HG03175 (cell line): ENCODE results near the gene AP4E1.
"Not testable (repeated sequence)": the region's sequence is repeated elsewhere in the genome, so short reads cannot be mapped to it uniquely, and the experiment has no call there.

Experiments
- ATAC-seq: cut with Tn5 transposase; IDR thresholded peaks from one replicate; pipeline ENCODE4 v1.9.1; 2021; ENCODE audit warnings: mild to moderate bottlenecking, moderate library complexity; ENCODE audit not compliant: unreplicated experiment

The AP4E1 gene

GRCh38 chr15:51016615-51017014 lies 108.1 kb downstream of the AP4E1 start:
- ATAC-seq: no peak

GRCh38 chr15:51022206-51022605 lies 113.7 kb downstream of the AP4E1 start:
- no peak for ATAC-seq

- ATAC-seq: no peak
Observed at GRCh38 chr15:51023499-51023898, 115.0 kb downstream of the AP4E1 start.

- ATAC-seq: no peak
Observed at GRCh38 chr15:51024735-51025453, 116.4 kb downstream of the AP4E1 start.

- no peak for ATAC-seq
Observed at GRCh38 chr15:51025454-51025846, 117.0 kb downstream of the AP4E1 start.

GRCh38 chr15:51030649-51031316 lies 122.3 kb downstream of the AP4E1 start:
- ATAC-seq: no peak

GRCh38 chr15:51037474-51037873 lies 129.0 kb downstream of the AP4E1 start:
- not testable (repeated sequence) for ATAC-seq

- no peak for ATAC-seq
Observed at GRCh38 chr15:51038162-51038973, 129.9 kb downstream of the AP4E1 start.

GRCh38 chr15:51038974-51039319 lies 130.5 kb downstream of the AP4E1 start:
- no peak for ATAC-seq

GRCh38 chr15:51044037-51044727 lies 135.7 kb downstream of the AP4E1 start:
- no peak for ATAC-seq

- ATAC-seq: no peak
Observed at GRCh38 chr15:51046016-51046415, 137.5 kb downstream of the AP4E1 start.

GRCh38 chr15:51046799-51047449 lies 138.4 kb downstream of the AP4E1 start:
- no peak for ATAC-seq

GRCh38 chr15:51048308-51048707 lies 139.8 kb downstream of the AP4E1 start:
- no peak for ATAC-seq

- ATAC-seq: no peak
Observed at GRCh38 chr15:51049081-51049480, 140.6 kb downstream of the AP4E1 start.

- no peak for ATAC-seq
Observed at GRCh38 chr15:51051776-51052175, 143.3 kb downstream of the AP4E1 start.

GRCh38 chr15:51053571-51053970 lies 145.1 kb downstream of the AP4E1 start:
- no peak for ATAC-seq

- ATAC-seq: no peak
Observed at GRCh38 chr15:51054535-51054934, 146.1 kb downstream of the AP4E1 start.
